CD4-positive, CD25-positive, alpha-beta regulatory T cell (primary cell): ENCODE measurements around the gene DDX21. TPM values are rescaled to one million over a fixed set of nuclear protein-coding genes. Genes with fewer than 3 reads are reported as not detected.
"Not testable (repeated sequence)": the region's sequence is repeated elsewhere in the genome, so short reads cannot be mapped to it uniquely, and the experiment has no call there.

Source experiments
- ATAC-seq, 2 donors: fragments of 150-1000 bp; cut with Tn5 transposase; one replicate each; pipeline ENCODE4 v1.10.0; 2021; ENCODE audit warnings: low read depth in 2 of 2, moderate number of reproducible peaks in 2 of 2, moderate library complexity in 1 of 2
- DNase-seq, 3 donors: peaks; one replicate each; pipeline versions ENCODE4 v3.0.0 to v3.0.0-alpha.2; 2012 to 2022; ENCODE audit warnings: mixed read lengths in 1 of 3
- H3K27ac ChIP-seq: one replicate; pipeline ENCODE4 v1.7.0; 2013; ENCODE audit warnings: mild to moderate bottlenecking, low read length; ENCODE audit not compliant: insufficient read depth, poor library complexity, severe bottlenecking
- H3K27me3 ChIP-seq: one replicate; pipeline ENCODE4 v1.7.0; 2013; ENCODE audit warnings: low read length; ENCODE audit not compliant: control insufficient read depth, insufficient read depth
- H3K36me3 ChIP-seq: one replicate; pipeline ENCODE4 v1.7.0; 2013; ENCODE audit warnings: mild to moderate bottlenecking, low read length, moderate library complexity; ENCODE audit not compliant: control insufficient read depth, insufficient read depth
- H3K4me1 ChIP-seq: 2 replicates; pipeline ENCODE4 v1.7.0; 2013; ENCODE audit warnings: mild to moderate bottlenecking, low read length; ENCODE audit not compliant: insufficient read depth, control insufficient read depth, poor library complexity, severe bottlenecking
- H3K4me3 ChIP-seq: one replicate; pipeline ENCODE4 v1.7.0; 2013; ENCODE audit warnings: low read depth, mild to moderate bottlenecking, low read length, moderate library complexity
- H3K9me3 ChIP-seq, 2 experiments: 1 replicate in 1 of 2; 2 replicates in 1 of 2; pipeline ENCODE4 v1.7.0; 2013; ENCODE audit warnings: low read length in 2 of 2, mild to moderate bottlenecking in 1 of 2, moderate library complexity in 1 of 2; ENCODE audit not compliant: control insufficient read depth in 2 of 2
- H3K27ac Mint-ChIP-seq, 3 donors: one replicate each; pipeline ENCODE4 v1.8.0; 2020 to 2022; ENCODE audit warnings: mild to moderate bottlenecking in 3 of 3, mixed read lengths in 3 of 3, moderate library complexity in 2 of 3
- H3K27me3 Mint-ChIP-seq: one replicate; pipeline ENCODE4 v1.8.0; 2022; ENCODE audit warnings: mild to moderate bottlenecking, mixed read lengths
- H3K36me3 Mint-ChIP-seq: one replicate; pipeline ENCODE4 v1.8.0; 2020; ENCODE audit warnings: mixed read lengths
- H3K4me1 Mint-ChIP-seq, 4 donors: one replicate each; pipeline ENCODE4 v1.8.0; 2020 to 2022; ENCODE audit warnings: mixed read lengths in 4 of 4, mild to moderate bottlenecking in 1 of 4
- H3K4me3 Mint-ChIP-seq, 4 donors: one replicate each; pipeline ENCODE4 v1.8.0; 2020 to 2022; ENCODE audit warnings: mild to moderate bottlenecking in 4 of 4, mixed read lengths in 4 of 4, moderate library complexity in 3 of 4
- H3K9me3 Mint-ChIP-seq, 7 donors: one replicate each; pipeline ENCODE4 v1.8.0; 2020 to 2022; ENCODE audit warnings: mixed read lengths in 7 of 7, mild to moderate bottlenecking in 3 of 7, moderate library complexity in 2 of 7
- polyA plus RNA-seq, 4 donors: library from polyadenylated mRNA; unstranded; fragments of 300-500 nt; fragmentation: Illumina TruSeq; gene quantifications; one replicate each; pipeline ENCODE4 v1.2.3, GENCODE V29; 2021
- total RNA-seq: library from RNA; stranded (reverse); gene quantifications from one replicate; pipeline ENCODE4 v1.2.3, GENCODE V29; 2022

DDX21 gene
- total and polyA plus RNA-seq, 5 donors from 2014 or later: 9.6 to 117 (median 15.3) TPM

GRCh38 chr10:68959695-68960527 lies 3.9 kb downstream of the DDX21 start:
- H3K27ac ChIP-seq: no peak overlapping the region
- Mint-ChIP-seq H3K4me1 (peaks cover 20 to 60% (median 41%) of the 10 kb centered on the region in 4 donors), H3K9me3 (peaks cover 0 to 1% (median 0%) of the 10 kb centered on the region in 7 donors), H3K27me3 (peaks cover 6% of the 10 kb centered on the region), H3K4me3 (peak overlapping the region in 1 of 4 donors; percentile 76), H3K36me3 (peaks cover 33% of the 10 kb centered on the region), H3K27ac (peak overlapping the region in 2 of 3 donors; percentile 15 to 28)
- ATAC-seq (no peak), DNase-seq (no peak)
- peaks cover 28% of the 10 kb centered on the region for H3K4me1 ChIP-seq
- H3K9me3 ChIP-seq: no peaks in the 10 kb centered on the region
- no peaks in the 10 kb centered on the region for H3K27me3 ChIP-seq
- peak overlapping the region; percentile 15 for H3K4me3 ChIP-seq
- H3K36me3 ChIP-seq: peaks cover 48% of the 10 kb centered on the region

DNA sequence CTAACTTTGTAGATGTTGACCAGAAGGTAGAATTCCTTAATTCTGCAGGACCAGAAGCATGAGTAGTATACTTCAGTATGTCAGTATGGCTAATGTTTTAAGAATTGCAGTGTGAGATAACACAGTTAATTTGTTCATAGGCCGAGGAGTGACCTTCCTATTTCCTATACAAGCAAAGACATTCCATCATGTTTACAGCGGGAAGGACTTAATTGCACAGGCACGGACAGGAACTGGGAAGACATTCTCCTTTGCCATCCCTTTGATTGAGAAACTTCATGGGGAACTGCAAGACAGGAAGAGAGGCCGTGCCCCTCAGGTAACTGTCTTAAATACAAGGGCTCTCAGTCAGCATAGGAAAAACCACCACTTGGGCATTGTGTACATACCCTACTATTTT lies 7.2 kb downstream of the DDX21 start:
- DNase-seq (no peak), ATAC-seq (no peak)
- Mint-ChIP-seq H3K27ac (peak overlapping the region in 1 of 3 donors; percentile 15), H3K4me1 (peaks cover 22 to 37% (median 29%) of the 10 kb centered on the region in 4 donors), H3K9me3 (no peaks in the 10 kb centered on the region), H3K27me3 (no peaks in the 10 kb centered on the region), H3K36me3 (peaks cover 49% of the 10 kb centered on the region), H3K4me3 (no peak overlapping the region)
- Histone ChIP-seq H3K36me3 (peaks cover 76% of the 10 kb centered on the region), H3K27me3 (no peaks in the 10 kb centered on the region), H3K4me1 (peaks cover 9% of the 10 kb centered on the region), H3K4me3 (no peak overlapping the region), H3K9me3 (no peaks in the 10 kb centered on the region), H3K27ac (no peak overlapping the region)

DNA sequence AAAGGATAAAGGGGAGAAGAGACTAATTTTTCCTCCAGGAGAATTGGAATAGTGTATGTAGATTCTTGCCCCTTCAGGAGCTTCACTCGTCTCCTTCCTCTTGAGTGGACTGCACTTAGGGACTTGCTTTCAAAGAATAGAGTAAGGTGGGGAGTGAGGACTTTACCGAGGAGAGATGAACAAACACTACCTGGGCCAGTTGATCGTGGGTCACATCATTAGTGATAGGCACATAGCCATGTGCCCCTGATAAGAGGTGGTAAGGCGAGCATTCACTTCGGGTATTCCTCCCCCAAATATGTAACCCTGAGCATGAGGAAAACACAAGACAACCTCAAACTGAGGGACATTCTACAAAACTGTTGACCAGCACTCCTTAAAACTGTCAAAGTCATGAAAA lies 18.0 kb downstream of the DDX21 start:
- ATAC-seq (no peak), DNase-seq (no peak)
- Mint-ChIP-seq H3K4me1 (peaks cover 9 to 12% (median 9%) of the 10 kb centered on the region in 4 donors), H3K36me3 (peaks cover 54% of the 10 kb centered on the region), H3K27me3 (no peaks in the 10 kb centered on the region), H3K9me3 (no peaks in the 10 kb centered on the region), H3K4me3 (no peak overlapping the region), H3K27ac (no peak overlapping the region)
- Histone ChIP-seq H3K9me3 (no peaks in the 10 kb centered on the region), H3K27ac (no peak overlapping the region), H3K4me1 (peaks cover 4% of the 10 kb centered on the region), H3K27me3 (no peaks in the 10 kb centered on the region), H3K36me3 (peaks cover 95% of the 10 kb centered on the region), H3K4me3 (no peak overlapping the region)

GRCh38 chr10:68975936-68976473 lies 20.0 kb downstream of the DDX21 start:
- H3K36me3 ChIP-seq: peaks cover 96% of the 10 kb centered on the region
- H3K9me3 ChIP-seq, DNase-seq, H3K4me3 Mint-ChIP-seq, ATAC-seq, H3K27me3 ChIP-seq, H3K4me3 ChIP-seq, H3K4me1 ChIP-seq, H3K27ac ChIP-seq, H3K9me3 Mint-ChIP-seq, H3K4me1 Mint-ChIP-seq, H3K27me3 Mint-ChIP-seq: not testable (repeated sequence)
- Mint-ChIP-seq H3K36me3 (peaks cover 59% of the 10 kb centered on the region), H3K27ac (peak overlapping the region in 1 of 3 donors; percentile 20)

- not testable (repeated sequence) for H3K4me3 Mint-ChIP-seq, H3K4me1 Mint-ChIP-seq, H3K9me3 ChIP-seq, H3K27ac ChIP-seq, H3K27ac Mint-ChIP-seq, H3K27me3 Mint-ChIP-seq, DNase-seq, H3K9me3 Mint-ChIP-seq, ATAC-seq, H3K4me3 ChIP-seq, H3K4me1 ChIP-seq, H3K27me3 ChIP-seq
- peaks cover 88% of the 10 kb centered on the region for H3K36me3 ChIP-seq
- peaks cover 45% of the 10 kb centered on the region for H3K36me3 Mint-ChIP-seq
Measured at GRCh38 chr10:68979738-68980137, 23.8 kb downstream of the DDX21 start.

DNA sequence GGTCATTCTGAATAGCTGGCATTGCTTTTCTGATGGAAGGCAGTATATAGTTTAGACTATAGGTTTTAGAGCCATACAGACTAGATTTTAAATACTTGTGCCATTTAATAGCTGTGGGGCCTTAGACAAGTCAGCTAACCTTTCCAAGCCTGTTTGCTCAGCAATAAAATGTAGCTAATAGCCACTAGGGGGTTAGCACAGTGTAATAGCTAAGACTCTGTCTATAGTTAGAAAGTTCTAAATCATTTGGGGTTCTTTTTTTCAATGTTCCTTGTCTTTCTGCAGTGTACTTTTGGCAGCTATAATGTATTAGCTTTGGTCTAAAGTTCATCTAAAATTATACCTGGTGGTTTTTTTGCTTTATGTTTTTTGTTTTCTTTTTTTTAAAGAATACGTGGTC lies 25.1 kb downstream of the DDX21 start:
- H3K27ac Mint-ChIP-seq: no peak overlapping the region
- Histone ChIP-seq H3K9me3 (no peaks in the 10 kb centered on the region), H3K27me3 (no peaks in the 10 kb centered on the region), H3K4me1 (no peaks in the 10 kb centered on the region), H3K36me3 (peaks cover 81% of the 10 kb centered on the region), H3K27ac (no peak overlapping the region), H3K4me3 (no peak overlapping the region)
- DNase-seq (peak in 1 of 3 donors; percentile 26), ATAC-seq (peak in 1 of 2 donors; percentile 31)
- peaks cover 38% of the 10 kb centered on the region for H3K36me3 Mint-ChIP-seq
- no peak overlapping the region for H3K4me3 Mint-ChIP-seq
- H3K9me3 Mint-ChIP-seq: no peaks in the 10 kb centered on the region
- no peaks in the 10 kb centered on the region for H3K27me3 Mint-ChIP-seq
- peaks cover 0 to 6% (median 5%) of the 10 kb centered on the region in 4 donors for H3K4me1 Mint-ChIP-seq

GRCh38 chr10:68982389-68982788 lies 26.4 kb downstream of the DDX21 start:
- ATAC-seq: no peak
- no peak overlapping the region for H3K4me3 Mint-ChIP-seq

More at GRCh38 chr10:68982389-68982788, 26.4 kb downstream of the DDX21 start:
- H3K4me1 Mint-ChIP-seq: peaks cover 0 to 10% (median 5%) of the 10 kb centered on the region in 4 donors
- Histone ChIP-seq H3K4me1 (no peaks in the 10 kb centered on the region), H3K27me3 (no peaks in the 10 kb centered on the region), H3K36me3 (peaks cover 69% of the 10 kb centered on the region), H3K4me3 (no peak overlapping the region), H3K9me3 (no peaks in the 10 kb centered on the region), H3K27ac (no peak overlapping the region)
- H3K27me3 Mint-ChIP-seq: no peaks in the 10 kb centered on the region
- H3K36me3 Mint-ChIP-seq: peaks cover 37% of the 10 kb centered on the region
- DNase-seq: no peak
- peaks cover 0 to 2% (median 0%) of the 10 kb centered on the region in 7 donors for H3K9me3 Mint-ChIP-seq
- no peak overlapping the region for H3K27ac Mint-ChIP-seq
